NK-92 treated with Interleukin-12 subunit alpha and Interleukin-12 subunit beta, amount 100 ng/mL, for 24 hours (cell line): ENCODE results near the gene PCDHGB5.

Source experiments
- DNase-seq: peaks from one replicate; lab custom pipeline; 2025; lab: John Stamatoyannopoulos, UW

PCDHGB5 gene

GRCh38 chr5:141441571-141442170, 43.9 kb downstream of the PCDHGB5 start:
- no peak for DNase-seq
